Measurements from ENCODE around the gene HSBP1L1. TPM values are rescaled to one million over a fixed set of nuclear protein-coding genes. Genes with fewer than 3 reads are reported as not detected.

HSBP1L1 gene
- total RNA-seq, 4 donors from 2014 or later = 10.4 to 26.3 (median 19.4) TPM

DNA sequence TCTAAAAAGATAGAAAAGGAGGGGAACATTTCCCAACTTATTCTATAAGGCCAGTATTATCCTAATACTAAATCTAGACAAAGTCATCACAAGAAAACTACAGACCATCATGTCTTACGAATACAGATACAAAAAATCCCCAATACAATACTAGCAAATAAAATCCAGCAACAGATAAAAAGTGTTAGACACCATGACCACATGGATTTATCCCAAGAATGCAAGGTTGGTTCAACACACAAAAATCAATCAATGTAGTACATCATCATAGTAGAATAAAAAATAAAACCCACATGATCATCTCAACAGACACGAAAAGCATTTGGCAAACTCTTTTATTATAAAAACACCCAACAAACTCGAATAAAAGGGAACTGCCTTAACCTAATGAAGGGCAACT, 31.5 kb upstream of the HSBP1L1 start:
- no peak for TF ChIP-seq CTCF (IDR thresholded peaks at IDR 0.05; ENCODE audit: low read depth)

DNA sequence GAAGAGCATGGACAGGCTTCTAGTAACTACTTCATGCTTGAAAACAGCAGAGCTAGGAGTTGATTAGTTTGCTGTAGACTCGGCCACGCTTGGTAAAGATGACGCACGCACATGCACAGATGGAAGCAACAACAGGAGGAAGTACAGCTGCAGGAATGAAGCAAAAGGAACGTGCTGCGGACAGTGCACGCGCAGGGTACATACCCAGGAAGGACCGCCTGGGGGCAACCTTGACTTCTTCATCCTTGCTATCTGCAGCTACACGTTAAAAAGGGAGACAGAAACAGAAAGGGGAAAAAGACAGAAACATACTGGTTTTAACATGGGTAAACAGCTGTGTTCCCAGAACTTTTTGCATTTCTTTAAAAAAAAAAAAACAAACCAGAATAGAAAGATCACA, 30.7 kb upstream of the HSBP1L1 start:
- no peak for TF ChIP-seq CTCF (IDR thresholded peaks at IDR 0.05; ENCODE audit: low read depth)

- no peak for TF ChIP-seq CTCF (IDR thresholded peaks at IDR 0.05; ENCODE audit: low read depth)
These were observed 29.9 kb upstream of the HSBP1L1 start for GRCh38 chr18:79934311-79935097.

- no peak for TF ChIP-seq CTCF (IDR thresholded peaks at IDR 0.05; ENCODE audit: low read depth)
These were observed 29.4 kb upstream of the HSBP1L1 start for GRCh38 chr18:79935098-79935480.

GRCh38 chr18:79935499-79935898, 28.9 kb upstream of the HSBP1L1 start:
- no peak for TF ChIP-seq CTCF (IDR thresholded peaks at IDR 0.05; ENCODE audit: low read depth)

- no peak for TF ChIP-seq CTCF (IDR thresholded peaks at IDR 0.05; ENCODE audit: low read depth)
These were observed 28.5 kb upstream of the HSBP1L1 start for GRCh38 chr18:79935925-79936324.

DNA sequence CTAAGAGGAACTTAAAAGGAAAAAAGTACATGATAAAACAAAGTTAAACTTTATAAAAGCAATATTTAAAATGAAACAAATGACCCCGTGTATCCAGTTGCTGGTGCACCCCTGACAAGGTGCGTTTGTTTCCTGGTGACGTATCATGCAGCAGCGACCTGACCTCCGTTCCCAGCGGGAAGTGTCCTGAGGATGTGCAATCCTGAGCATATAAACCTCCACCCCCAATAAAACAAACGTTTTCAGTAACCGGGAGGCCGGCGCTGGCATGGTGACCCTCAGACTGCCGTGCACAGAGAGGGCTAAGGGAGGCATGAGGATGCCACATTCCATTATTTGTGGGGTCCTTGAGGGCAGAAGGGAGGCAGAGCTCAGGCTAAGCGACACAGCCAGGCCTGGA, 27.8 kb upstream of the HSBP1L1 start:
- TF ChIP-seq CTCF (IDR thresholded peaks at IDR 0.05; ENCODE audit: low read depth) = no peak
